ENCODE measurements around the gene CSF2RB.

CSF2RB gene

DNA sequence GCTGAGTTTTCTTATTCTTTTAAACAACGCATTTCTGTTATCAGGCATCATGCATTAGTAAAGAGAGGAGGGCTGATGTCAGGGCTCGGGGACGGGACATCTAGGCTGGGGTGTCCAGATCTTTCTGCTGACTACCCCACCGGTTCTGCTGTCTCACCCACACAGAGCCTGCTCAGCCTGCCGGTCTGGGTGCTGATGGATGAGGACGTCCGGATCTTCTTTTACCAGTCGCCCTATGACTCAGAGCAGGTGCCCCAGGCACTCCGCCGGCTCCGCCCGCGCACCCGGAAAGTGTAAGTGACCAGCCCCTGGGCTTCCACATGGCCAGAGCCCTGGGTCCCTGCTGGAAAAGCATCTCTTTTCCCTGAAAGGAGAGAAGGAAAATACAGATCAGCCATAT lies 43.2 kb upstream of the CSF2RB start:
- Histone ChIP-seq H2AFZ (ENCODE audit: low read length) (no peak overlapping the region), H3K9me2 (replicated peaks; ENCODE audit: low read depth, low read length) (no peaks in the 10 kb centered on the region), H3K9ac (ENCODE audit: low read depth, low read length, poor library complexity, severe bottlenecking) (no peak overlapping the region), H3K4me2 (ENCODE audit: low read depth, low read length, poor library complexity, severe bottlenecking) (no peak overlapping the region), H3K9me3 (ENCODE audit: insufficient read depth, low read depth, low read length) (no peaks in the 10 kb centered on the region), H3K36me3 (ENCODE audit: insufficient read depth, low read length) (no peaks in the 10 kb centered on the region), H3K4me3 (ENCODE audit: low read length, poor library complexity, severe bottlenecking) (no peak overlapping the region), H4K20me1 (ENCODE audit: insufficient read depth, low read length, poor library complexity, severe bottlenecking) (no peaks in the 10 kb centered on the region), H3K4me1 (ENCODE audit: insufficient read depth, low read length, poor library complexity, severe bottlenecking) (no peaks in the 10 kb centered on the region), H3K27me3 (ENCODE audit: insufficient read depth, low read length, poor library complexity, severe bottlenecking) (no peaks in the 10 kb centered on the region), H3F3A (ENCODE audit: low read depth) (no peaks in the 10 kb centered on the region), H3K79me2 (ENCODE audit: insufficient read depth, low read length) (no peaks in the 10 kb centered on the region)
- TF ChIP-seq, protein P1, sequence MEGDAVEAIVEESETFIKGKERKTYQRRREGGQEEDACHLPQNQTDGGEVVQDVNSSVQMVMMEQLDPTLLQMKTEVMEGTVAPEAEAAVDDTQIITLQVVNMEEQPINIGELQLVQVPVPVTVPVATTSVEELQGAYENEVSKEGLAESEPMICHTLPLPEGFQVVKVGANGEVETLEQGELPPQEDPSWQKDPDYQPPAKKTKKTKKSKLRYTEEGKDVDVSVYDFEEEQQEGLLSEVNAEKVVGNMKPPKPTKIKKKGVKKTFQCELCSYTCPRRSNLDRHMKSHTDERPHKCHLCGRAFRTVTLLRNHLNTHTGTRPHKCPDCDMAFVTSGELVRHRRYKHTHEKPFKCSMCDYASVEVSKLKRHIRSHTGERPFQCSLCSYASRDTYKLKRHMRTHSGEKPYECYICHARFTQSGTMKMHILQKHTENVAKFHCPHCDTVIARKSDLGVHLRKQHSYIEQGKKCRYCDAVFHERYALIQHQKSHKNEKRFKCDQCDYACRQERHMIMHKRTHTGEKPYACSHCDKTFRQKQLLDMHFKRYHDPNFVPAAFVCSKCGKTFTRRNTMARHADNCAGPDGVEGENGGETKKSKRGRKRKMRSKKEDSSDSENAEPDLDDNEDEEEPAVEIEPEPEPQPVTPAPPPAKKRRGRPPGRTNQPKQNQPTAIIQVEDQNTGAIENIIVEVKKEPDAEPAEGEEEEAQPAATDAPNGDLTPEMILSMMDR (conservative IDR thresholded peaks at IDR 0.05; ENCODE audit: low read length) = no peak
- TF ChIP-seq EZH2phosphoT487 (IDR thresholded peaks at IDR 0.05; ENCODE audit: borderline replicate concordance) = no peak

DNA sequence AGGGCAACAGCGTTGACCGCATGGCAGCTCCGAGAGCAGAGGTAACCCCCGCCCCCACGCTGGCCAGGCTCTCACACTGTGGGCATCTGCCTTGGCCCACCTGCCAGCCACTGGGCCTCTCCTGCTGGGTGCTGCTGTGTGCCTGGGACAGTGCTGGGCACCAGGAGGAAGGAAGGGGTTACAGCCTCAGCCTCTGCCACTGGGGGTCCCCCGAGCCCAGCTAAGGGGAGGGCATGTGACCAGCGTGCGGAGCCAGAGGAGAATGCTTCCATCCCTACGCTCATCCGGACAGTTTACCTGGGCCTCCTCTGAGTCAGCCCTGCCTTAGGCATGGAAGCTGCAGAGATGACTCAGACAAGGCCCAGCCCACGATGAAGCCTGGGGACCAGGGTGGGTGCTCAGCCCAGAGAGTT lies 41.8 kb upstream of the CSF2RB start:
- no peak overlapping the region for H2AFZ ChIP-seq (ENCODE audit: low read length)
- H3K27me3 ChIP-seq (ENCODE audit: insufficient read depth, low read length, poor library complexity, severe bottlenecking) = no peaks in the 10 kb centered on the region
- H3K79me2 ChIP-seq (ENCODE audit: insufficient read depth, low read length) = no peaks in the 10 kb centered on the region

DNA sequence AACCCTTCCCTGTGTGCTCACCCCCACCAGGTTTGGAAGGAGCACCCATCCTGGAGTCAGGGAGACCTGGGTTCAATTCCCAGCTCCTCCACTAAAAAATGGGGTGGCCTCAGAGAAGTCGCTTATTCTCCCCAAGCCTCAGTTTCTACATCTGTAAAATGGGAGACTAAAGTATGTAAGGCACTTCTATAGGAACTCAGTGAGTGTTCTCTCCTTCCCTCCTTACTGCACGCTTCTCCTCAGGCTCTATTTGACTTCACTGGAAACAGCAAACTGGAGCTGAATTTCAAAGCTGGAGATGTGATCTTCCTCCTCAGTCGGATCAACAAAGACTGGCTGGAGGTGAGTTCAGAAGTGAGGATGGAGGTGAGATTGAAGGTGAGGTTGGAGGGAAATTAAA lies 41.3 kb upstream of the CSF2RB start:
- H3K27me3 ChIP-seq (ENCODE audit: insufficient read depth, low read length, poor library complexity, severe bottlenecking) = no peaks in the 10 kb centered on the region
- H3F3A ChIP-seq (ENCODE audit: low read depth) = no peaks in the 10 kb centered on the region
- H4K20me1 ChIP-seq (ENCODE audit: insufficient read depth, low read length, poor library complexity, severe bottlenecking) = no peaks in the 10 kb centered on the region
- no peaks in the 10 kb centered on the region for H3K9me2 ChIP-seq (replicated peaks; ENCODE audit: low read depth, low read length)
- no peaks in the 10 kb centered on the region for H3K79me2 ChIP-seq (ENCODE audit: insufficient read depth, low read length)
- H3K9ac ChIP-seq (ENCODE audit: low read depth, low read length, poor library complexity, severe bottlenecking) = no peak overlapping the region
- no peak overlapping the region for H2AFZ ChIP-seq (ENCODE audit: low read length)
- no peak overlapping the region for H3K4me2 ChIP-seq (ENCODE audit: low read depth, low read length, poor library complexity, severe bottlenecking)
- no peaks in the 10 kb centered on the region for H3K36me3 ChIP-seq (ENCODE audit: insufficient read depth, low read length)
- H3K4me1 ChIP-seq (ENCODE audit: insufficient read depth, low read length, poor library complexity, severe bottlenecking) = no peaks in the 10 kb centered on the region
- no peak for TF ChIP-seq EZH2phosphoT487 (IDR thresholded peaks at IDR 0.05; ENCODE audit: borderline replicate concordance)
- TF ChIP-seq, protein P1 (conservative IDR thresholded peaks at IDR 0.05; ENCODE audit: low read length) = no peak
- H3K9me3 ChIP-seq (ENCODE audit: insufficient read depth, low read depth, low read length) = no peaks in the 10 kb centered on the region
- H3K4me3 ChIP-seq (ENCODE audit: low read length, poor library complexity, severe bottlenecking) = no peak overlapping the region

More for the DNA sequence above, 41.8 kb upstream of the CSF2RB start:
- no peaks in the 10 kb centered on the region for H3K4me1 ChIP-seq (ENCODE audit: insufficient read depth, low read length, poor library complexity, severe bottlenecking)
- H3K9me2 ChIP-seq (replicated peaks; ENCODE audit: low read depth, low read length) = no peaks in the 10 kb centered on the region
- H3K4me2 ChIP-seq (ENCODE audit: low read depth, low read length, poor library complexity, severe bottlenecking) = no peak overlapping the region
- no peaks in the 10 kb centered on the region for H3F3A ChIP-seq (ENCODE audit: low read depth)
- no peak for TF ChIP-seq EZH2phosphoT487 (IDR thresholded peaks at IDR 0.05; ENCODE audit: borderline replicate concordance)
- TF ChIP-seq, protein P1 (conservative IDR thresholded peaks at IDR 0.05; ENCODE audit: low read length) = no peak
- H3K4me3 ChIP-seq (ENCODE audit: low read length, poor library complexity, severe bottlenecking) = no peak overlapping the region
- no peaks in the 10 kb centered on the region for H3K9me3 ChIP-seq (ENCODE audit: insufficient read depth, low read depth, low read length)
- no peaks in the 10 kb centered on the region for H4K20me1 ChIP-seq (ENCODE audit: insufficient read depth, low read length, poor library complexity, severe bottlenecking)
- H3K9ac ChIP-seq (ENCODE audit: low read depth, low read length, poor library complexity, severe bottlenecking) = no peak overlapping the region
- no peaks in the 10 kb centered on the region for H3K36me3 ChIP-seq (ENCODE audit: insufficient read depth, low read length)

Data from Loucy (cell line).